Stimulated activated CD4-positive, alpha-beta T cell treated with anti-CD3 and anti-CD28 coated beads, Interleukin-4, amount 100 ng/mL, for 1 hour (primary cell): ENCODE results near the gene RTN4RL1.
"Not testable (repeated sequence)": the region's sequence is repeated elsewhere in the genome, so short reads cannot be mapped to it uniquely, and the experiment has no call there.

ENCODE experiments used
- DNase-seq: peaks from one replicate; pipeline ENCODE4 v3.0.0-alpha.2; 2020

Gene RTN4RL1

GRCh38 chr17:2024572-2025219 is 438 bp downstream of the RTN4RL1 start:
- peak; percentile 10 for DNase-seq

- DNase-seq: peak; percentile 42
These were observed 1.2 kb downstream of the RTN4RL1 start for GRCh38 chr17:2023692-2024571.

DNA sequence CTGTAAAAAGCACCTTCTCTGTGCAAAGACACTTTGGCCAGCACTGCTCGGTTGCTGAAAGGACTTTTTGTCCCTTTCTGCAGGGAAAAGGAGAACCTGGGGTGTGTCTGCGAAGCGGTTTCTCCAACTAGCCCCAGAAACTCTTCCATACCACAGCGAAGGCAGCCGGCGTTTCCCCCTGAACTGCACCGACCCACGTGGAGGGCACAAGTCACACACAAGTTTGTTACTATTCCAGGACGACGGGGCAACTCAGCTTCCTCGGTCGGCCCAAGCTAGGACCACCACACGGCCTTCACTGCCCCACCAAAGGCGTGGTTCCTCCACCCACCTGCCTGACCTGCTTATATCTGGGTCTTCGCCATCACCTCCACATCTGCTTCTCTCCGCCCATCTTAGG is 1.9 kb downstream of the RTN4RL1 start:
- no peak for DNase-seq

DNA sequence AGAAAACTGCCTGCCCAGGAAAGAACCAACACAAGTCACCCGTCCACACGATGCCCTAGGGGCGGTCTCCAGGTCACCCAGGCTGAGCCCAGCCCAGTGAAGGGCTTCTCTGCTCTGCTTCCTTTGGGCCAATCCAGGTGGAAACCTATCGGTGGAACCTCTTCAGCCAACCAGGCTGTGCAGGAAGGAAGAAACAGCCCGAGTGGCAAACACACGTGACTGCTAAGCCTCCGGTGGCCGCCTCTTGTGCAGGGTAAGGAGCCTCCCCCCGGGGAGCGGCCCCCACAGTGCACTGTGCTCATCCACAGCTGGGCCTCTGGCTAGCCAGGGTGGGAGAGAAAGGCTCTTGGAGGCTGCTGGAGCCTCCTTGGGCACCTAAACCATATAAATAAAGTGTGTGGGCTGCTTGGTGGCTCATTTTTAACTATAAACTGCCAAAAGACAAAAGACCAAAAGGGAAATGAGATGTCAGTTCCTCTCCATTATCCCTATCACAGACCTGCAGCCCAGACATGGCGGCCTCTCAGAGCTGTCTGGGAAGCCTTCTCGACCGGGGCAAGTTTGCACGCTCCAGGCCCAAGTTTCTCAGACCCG is 2.4 kb downstream of the RTN4RL1 start:
- no peak for DNase-seq

DNA sequence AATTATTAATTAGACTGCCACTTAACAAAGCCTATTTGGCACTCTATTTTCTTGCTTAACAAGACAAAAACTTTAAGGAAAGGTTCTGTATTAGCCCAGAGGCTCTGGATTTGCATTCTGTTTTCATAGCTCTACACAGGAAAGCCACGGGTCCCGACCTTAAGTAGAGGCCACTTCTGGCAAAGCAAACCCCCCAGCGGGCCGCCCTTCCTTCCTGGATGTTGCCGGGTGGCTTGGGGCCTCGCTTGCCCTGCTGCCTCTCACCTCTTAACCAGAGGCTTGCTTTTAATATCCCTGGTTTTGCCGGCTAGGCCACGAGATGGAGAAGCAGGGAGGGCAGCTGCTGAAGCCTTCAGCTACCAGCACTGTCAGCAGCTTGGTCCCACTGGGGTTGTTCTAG is 4.4 kb downstream of the RTN4RL1 start:
- no peak for DNase-seq

DNA sequence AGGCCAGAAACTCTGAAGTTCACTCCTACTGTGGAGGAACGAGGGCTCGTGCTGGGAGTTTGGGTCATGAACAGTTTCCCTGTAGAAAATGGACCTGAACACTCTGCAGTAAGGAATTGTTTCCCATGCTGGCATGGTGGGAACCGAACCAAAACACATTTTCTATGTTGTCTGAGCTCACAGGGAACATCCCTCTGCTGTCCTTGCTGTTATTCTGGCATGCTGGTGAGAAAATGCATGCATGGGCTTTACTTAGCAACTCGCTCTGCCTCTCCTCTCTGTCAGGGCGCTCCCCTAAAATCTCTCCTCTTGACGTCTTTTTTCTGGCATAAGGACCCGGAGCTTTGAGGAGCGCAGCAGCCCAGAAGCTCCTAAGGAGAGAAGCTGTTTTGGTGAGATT is 5.4 kb downstream of the RTN4RL1 start:
- no peak for DNase-seq

DNA sequence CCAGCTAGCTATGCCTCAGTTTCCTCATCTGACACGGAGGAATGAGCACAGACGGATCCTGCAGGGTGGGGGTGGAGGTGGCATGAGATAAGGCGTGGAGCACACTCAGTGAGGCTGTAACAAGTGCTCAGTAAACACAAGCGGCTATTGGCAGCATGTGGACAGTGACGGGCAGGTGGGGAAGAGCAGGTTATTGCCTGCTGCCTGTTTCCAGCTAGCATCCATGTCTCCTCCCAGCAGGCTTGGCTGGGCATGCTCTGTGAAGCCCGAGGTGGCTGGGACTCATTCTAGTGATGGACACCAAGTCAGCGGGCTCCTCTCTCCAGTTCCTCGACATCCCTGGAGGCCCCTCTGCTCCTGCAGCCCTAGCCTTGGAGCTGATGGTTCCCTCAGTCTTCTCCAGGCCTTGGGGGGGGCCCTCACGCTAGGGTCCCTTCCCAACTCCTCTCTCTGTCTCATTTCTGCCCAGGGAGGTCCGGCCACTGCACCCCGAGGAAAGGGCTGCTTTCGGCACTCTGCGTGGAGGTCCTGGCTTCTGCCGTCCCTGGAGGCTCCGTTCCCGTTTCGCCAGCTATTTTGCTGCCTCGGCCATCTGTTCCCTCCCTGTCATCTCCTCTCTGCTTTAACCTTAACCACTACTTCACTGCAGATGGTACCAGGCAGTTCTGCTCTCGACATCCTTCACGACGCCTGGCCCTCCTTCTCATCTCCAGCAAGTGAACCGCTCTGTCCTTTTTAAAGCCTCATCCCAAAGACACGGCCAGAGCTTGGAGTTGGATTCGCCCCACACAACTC is 6.2 kb downstream of the RTN4RL1 start:
- no peak for DNase-seq

DNA sequence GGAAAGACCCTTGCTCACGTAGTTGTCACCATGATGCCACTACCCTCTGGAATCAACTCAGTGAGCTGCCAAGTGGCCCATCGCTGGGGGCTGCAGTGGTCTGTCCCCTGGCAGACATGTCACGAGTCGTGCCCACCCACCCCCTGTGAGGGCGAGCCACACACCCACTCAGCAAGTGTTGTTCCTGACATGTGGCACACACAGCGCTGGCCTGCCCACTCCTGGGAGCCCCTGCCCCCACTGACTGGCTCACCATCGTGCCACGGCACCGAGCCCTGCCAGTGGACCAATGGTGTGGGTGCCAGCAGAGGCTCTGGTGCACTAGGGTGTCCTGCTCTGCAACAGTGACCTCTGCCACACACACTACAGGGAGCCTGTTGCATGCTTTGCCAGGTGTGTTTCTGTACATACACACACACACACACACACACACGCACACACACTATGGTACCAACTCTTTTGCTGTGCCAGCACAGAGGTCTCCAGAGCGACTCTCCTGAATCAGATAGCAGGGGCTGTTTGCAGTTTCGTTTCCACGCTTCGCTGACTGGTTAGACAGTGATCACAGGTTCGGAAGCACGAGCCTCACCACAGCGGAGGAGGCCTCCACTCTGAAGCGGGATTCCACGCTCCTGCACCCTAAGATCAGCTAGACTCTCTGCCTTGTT is 7.7 kb downstream of the RTN4RL1 start:
- no peak for DNase-seq

GRCh38 chr17:2016494-2016893 is 8.6 kb downstream of the RTN4RL1 start:
- no peak for DNase-seq

GRCh38 chr17:2015314-2015713 is 9.8 kb downstream of the RTN4RL1 start:
- no peak for DNase-seq

GRCh38 chr17:2013994-2014317 is 11.2 kb downstream of the RTN4RL1 start:
- DNase-seq: no peak

DNA sequence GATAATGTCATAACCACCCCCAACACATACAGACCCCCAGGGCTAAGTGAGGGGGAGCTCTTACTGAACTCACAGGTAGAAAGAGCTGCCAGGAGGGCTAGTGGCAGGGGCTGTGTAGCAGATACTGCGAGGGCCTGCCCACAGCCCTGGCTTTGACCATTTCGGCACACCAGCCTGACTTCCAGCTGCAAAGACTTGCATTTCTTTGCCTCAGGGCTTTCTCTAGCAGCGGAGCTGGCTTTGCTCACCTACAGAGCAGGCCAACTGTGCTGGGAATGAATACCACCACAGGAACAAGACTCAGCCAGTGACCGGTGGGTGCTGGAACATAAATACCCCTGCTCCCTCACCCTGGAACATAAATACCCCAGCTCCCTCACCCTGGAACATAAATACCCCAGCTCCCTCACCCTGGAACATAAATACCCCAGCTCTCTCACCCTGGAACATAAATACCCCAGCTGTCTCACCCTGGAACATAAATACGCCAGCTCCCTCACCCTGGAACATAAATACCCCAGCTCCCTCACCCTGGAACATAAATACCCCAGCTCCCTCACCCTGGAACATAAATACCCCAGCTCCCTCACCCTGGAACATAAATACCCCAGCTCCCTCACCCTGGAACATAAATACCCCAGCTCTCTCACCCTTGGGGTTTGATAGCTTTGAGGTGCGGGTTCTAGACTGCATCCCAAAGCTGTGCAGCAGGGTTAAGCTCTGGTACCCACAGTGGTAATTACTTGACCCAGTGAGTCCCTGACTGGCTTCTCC is 11.7 kb downstream of the RTN4RL1 start:
- not testable (repeated sequence) for DNase-seq

- DNase-seq: no peak
These were observed 12.6 kb downstream of the RTN4RL1 start for GRCh38 chr17:2012499-2012898.

DNA sequence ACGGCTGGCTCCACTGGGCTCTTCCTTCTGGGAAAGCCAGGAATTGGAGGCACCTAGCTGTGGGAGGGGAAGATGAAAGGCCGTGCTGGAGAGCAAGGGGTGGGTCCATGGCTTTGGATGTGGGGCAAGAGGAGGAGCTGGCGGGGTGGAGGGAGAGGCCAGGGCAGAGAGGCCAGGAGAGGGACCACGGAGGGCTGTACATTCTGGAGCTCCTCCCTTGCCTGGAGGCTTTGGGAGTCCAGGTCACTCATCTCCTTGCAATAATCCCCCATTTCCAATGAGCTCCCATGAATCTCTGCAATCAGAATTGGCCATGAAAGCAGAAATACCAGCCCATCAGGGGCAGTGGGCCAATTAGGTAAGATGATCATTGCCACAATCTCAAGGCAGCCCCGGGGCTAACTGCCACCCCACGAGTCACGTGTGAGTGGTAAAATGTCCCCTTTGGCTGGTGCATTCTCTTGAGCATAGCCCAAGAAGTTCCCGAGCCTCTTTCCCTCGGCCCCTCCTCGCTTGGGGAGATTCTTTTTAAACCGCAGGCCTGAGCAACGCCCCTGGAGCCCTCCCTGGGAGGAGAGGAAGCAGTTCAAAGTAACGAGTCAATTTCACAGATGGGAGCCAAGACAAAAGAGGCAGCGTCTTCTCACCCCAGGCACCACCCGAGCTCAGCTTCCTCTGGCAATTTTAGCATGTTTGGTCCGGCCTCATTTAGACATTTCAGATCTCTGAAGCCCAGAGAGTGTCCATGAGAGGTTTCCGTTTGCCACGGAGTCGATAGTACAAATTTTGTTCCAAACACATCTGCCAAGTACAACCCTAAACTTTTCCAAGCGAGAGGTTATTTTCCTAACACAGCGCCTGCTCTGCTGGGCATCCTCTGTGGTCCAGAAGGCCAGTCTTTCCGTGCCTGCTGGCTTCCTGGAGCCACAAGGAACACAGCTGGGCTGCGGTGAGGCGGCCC is 13.4 kb downstream of the RTN4RL1 start:
- no peak for DNase-seq

- DNase-seq: no peak
These were observed 15.4 kb downstream of the RTN4RL1 start for GRCh38 chr17:2009737-2010136.

GRCh38 chr17:2008332-2009126 is 16.6 kb downstream of the RTN4RL1 start:
- no peak for DNase-seq

GRCh38 chr17:2004435-2004952 is 20.6 kb downstream of the RTN4RL1 start:
- no peak for DNase-seq

DNA sequence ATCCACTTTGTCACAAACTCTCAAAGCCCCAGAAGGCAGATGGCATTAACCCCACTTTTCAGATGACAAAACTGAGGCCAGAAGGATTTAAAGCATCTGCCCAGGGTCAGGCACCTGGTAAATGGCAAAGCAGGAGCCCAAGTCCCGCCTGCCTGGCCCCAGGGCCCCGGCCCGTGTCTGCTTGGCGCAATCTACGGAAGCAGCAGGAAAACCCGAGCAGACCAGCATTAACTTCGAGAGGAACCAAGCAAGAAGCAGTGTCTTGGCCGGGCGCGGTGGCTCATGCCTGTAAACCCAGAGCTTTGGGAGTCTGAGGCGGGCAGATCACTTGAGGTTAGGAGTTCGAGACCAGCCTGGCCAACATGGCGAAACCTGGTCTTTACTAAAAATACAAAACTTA is 21.6 kb downstream of the RTN4RL1 start:
- no peak for DNase-seq

DNA sequence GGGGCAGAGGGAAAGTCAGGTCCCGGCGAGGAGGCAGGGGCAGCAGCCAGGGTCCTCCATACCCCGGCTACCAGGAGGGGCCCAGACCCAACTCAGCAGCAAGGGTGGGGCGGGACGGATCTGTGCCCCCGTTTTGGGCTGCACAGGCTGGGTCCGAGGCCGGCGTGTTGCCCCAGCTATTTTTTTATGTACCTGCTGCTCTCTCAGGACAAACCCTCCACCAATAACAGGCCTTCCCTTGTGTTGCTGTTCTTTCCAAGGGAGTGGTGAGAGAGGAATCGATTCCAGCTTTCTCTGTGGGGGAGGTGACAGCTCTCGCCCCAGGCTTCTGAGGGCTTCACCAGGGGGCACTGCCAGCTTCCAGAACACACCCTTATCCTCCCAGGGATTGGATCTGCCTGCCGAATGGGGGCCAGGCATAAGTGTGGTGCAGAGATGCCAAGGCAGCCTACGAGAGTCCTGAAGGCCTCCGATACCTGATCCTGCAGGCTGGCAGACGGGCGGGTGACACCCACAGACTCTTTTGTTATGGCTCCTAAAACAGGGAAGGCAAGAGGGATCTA is 22.3 kb downstream of the RTN4RL1 start:
- no peak for DNase-seq
